Smooth muscle cell (in vitro differentiated cells): ENCODE measurements around the gene NMNAT1. TPM values are rescaled to one million over a fixed set of nuclear protein-coding genes. Genes with fewer than 3 reads are reported as not detected.

Experiments
- DNase-seq: peaks from one replicate; lab custom pipeline; 2025; ENCODE audit not compliant: unreplicated experiment; lab: John Stamatoyannopoulos, UW
- H2AFZ ChIP-seq: fragments of 200-600 bp; sonication (generic); 2 replicates; pipeline ENCODE4 v1.6.0; 2016; ENCODE audit warnings: antibody characterized with exemption, low read depth, mild to moderate bottlenecking
- H3F3A ChIP-seq: fragments of 200-600 bp; sonication (generic); 2 replicates; pipeline ENCODE4 v1.6.0; 2017; ENCODE audit warnings: antibody characterized with exemption, low read depth
- H3K27ac ChIP-seq: fragments of 200-600 bp; sonication (generic); 2 replicates; pipeline ENCODE4 v1.5.1; 2016; ENCODE audit warnings: low read depth, mild to moderate bottlenecking
- H3K27me3 ChIP-seq: fragments of 200-600 bp; sonication (generic); 2 replicates; pipeline ENCODE4 v1.6.1; 2016; ENCODE audit warnings: low read depth, mild to moderate bottlenecking
- H3K36me3 ChIP-seq: fragments of 200-600 bp; sonication (generic); 2 replicates; pipeline ENCODE4 v1.5.1; 2016; ENCODE audit warnings: low read depth
- H3K4me1 ChIP-seq: fragments of 200-600 bp; sonication (generic); 2 replicates; pipeline ENCODE4 v1.5.1; 2016; ENCODE audit warnings: low read depth
- H3K4me2 ChIP-seq: fragments of 200-600 bp; sonication (generic); 2 replicates; pipeline ENCODE4 v1.6.0; 2016; ENCODE audit warnings: mild to moderate bottlenecking
- H3K4me3 ChIP-seq: fragments of 200-600 bp; sonication (generic); 2 replicates; pipeline ENCODE4 v1.5.1; 2016; ENCODE audit warnings: mild to moderate bottlenecking
- H3K79me2 ChIP-seq: fragments of 200-600 bp; sonication (generic); 2 replicates; pipeline ENCODE4 v1.6.0; 2016; ENCODE audit warnings: low read depth, mild to moderate bottlenecking
- H3K9ac ChIP-seq: fragments of 200-600 bp; sonication (generic); 2 replicates; pipeline ENCODE4 v1.6.0; 2016; ENCODE audit warnings: low read depth
- H3K9me3 ChIP-seq: fragments of 200-600 bp; sonication (generic); replicated peaks from 2 replicates; pipeline ENCODE4 v1.5.1; 2016; ENCODE audit warnings: low read depth
- H4K20me1 ChIP-seq: fragments of 200-600 bp; sonication (generic); 2 replicates; pipeline ENCODE4 v1.6.0; 2016; ENCODE audit warnings: low read depth
- WGBS: methylation state at CpG from one replicate; pipeline ENCODE4 v1.1.7; 2016; ENCODE audit warnings: low lambda C conversion rate; 5-methylcytosine and 5-hydroxymethylcytosine counted together
- polyA plus RNA-seq: library from polyadenylated mRNA; unstranded; fragments of >200 nt; fragmentation: Nextera tagmentation; extraction: Ambion mirVana; gene quantifications from 2 replicates; pipeline ENCODE4 v1.2.1, GENCODE V29; 2016
- total RNA-seq: library from RNA; depleted of rRNA; stranded (reverse); fragments of >200 nt; gene quantifications from 2 replicates; pipeline ENCODE4 v1.2.3, GENCODE V29; 2014
- TF ChIP-seq, protein P1 (sequence below): fragments of 200-600 bp; sonication (generic); IDR thresholded peaks from 2 replicates; pipeline ENCODE4 v1.5.1; 2017; ENCODE audit warnings: borderline replicate concordance, mild to moderate bottlenecking, antibody characterized with exemption; ENCODE audit not compliant: insufficient read depth, poor library complexity, severe bottlenecking

NMNAT1 gene
- total RNA-seq (6.4 and 7.4 TPM in 2 replicates), polyA plus RNA-seq (9.6 and 9.8 TPM in 2 replicates)

DNA sequence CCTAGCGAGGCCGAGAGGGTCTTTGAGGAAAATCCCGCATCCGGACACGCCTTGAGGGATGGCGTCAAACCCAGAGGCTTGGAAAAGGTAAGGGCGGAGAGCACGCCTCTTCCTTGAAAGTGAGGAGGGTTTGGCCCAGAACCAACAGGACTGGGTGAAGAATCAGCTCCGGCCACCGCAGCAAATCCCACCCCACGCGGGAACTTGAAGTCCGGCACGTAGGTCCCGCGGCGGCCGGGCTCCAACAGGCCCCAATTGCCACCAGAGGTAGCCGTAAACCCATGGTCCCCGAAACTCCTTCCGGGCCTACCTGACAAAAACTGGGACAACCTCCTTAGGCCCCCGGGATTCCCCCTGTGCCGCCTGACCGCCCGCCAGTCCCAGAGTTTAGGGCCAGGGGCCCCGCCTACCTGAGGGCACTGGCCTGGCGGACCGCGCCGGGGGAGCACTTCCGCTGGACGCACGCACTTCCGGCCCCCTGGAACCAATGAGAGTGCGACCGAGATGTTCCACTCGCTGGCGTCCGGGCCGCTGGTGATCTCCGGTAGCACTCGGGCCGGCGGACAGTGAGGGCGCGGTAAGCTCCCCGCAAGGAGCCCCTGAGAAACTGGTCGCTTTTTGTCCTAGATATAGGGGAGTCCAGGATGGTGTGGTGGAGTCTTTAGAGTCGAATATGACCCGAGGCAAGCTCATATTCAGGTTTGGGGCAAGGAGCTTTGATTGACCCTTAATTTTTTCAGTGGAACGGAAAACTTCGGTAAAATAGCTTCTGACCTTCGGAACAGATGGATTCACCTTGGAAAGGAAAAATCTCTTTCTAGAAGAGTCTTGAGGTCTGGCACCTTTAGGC is at the start of gene NMNAT1, which contains the start of gene LZIC:
NMNAT1 (plus strand) TSS at position 537 of the 850 bp plus-strand sequence. CDS start 28,599 bp downstream, outside the sequence.
LZIC (minus strand) TSS at position 453 of the 850 bp plus-strand sequence. CDS start 6,772 bp downstream, outside the sequence.
- Histone ChIP-seq H3K4me2 (peak within 1 kb of the TSS; percentile 93), H3K27me3 (no peaks in the 10 kb centered on the region), H3F3A (no peaks in the 10 kb centered on the region), H3K9ac (peak within 1 kb of the TSS; percentile 95), H3K9me3 (no peaks in the 10 kb centered on the region), H4K20me1 (no peaks in the 10 kb centered on the region), H2AFZ (peak within 1 kb of the TSS; percentile 88), H3K27ac (peak within 1 kb of the TSS; percentile 84), H3K4me1 (peaks cover 5% of the 10 kb centered on the region), H3K79me2 (peaks cover 25% of the 10 kb centered on the region), H3K4me3 (peak within 1 kb of the TSS; percentile 75), H3K36me3 (no peaks in the 10 kb centered on the region)
- WGBS, result 2% methylated on average over 53 of the region's 53 CpGs
- TF ChIP-seq, protein P1, sequence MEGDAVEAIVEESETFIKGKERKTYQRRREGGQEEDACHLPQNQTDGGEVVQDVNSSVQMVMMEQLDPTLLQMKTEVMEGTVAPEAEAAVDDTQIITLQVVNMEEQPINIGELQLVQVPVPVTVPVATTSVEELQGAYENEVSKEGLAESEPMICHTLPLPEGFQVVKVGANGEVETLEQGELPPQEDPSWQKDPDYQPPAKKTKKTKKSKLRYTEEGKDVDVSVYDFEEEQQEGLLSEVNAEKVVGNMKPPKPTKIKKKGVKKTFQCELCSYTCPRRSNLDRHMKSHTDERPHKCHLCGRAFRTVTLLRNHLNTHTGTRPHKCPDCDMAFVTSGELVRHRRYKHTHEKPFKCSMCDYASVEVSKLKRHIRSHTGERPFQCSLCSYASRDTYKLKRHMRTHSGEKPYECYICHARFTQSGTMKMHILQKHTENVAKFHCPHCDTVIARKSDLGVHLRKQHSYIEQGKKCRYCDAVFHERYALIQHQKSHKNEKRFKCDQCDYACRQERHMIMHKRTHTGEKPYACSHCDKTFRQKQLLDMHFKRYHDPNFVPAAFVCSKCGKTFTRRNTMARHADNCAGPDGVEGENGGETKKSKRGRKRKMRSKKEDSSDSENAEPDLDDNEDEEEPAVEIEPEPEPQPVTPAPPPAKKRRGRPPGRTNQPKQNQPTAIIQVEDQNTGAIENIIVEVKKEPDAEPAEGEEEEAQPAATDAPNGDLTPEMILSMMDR, result no peak
- DNase-seq, result peak; percentile 80

DNA sequence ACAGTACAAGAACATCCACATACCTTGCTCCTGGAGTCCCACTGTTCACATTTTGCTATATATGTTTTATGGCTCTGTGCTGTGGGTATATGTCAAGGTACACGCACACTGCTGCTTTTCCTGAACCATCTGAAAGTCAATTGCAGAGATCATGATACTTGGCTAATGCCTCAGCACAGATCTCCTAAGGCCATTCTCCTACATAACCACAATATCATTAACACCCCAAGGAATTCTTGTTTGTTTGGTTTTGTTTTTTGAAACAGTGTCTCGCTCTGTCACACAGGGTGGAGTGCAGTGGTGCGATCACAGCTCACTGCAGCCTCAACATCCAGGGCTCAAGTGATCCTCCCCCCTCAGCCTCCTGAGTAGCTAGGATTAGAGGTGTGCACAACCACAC is 49.2 kb upstream of the NMNAT1 start:
- Histone ChIP-seq H3K4me1 (peaks cover 37% of the 10 kb centered on the region), H3K79me2 (peaks cover 8% of the 10 kb centered on the region), H3K9ac (peak overlapping the region; percentile 14), H3K4me2 (peak overlapping the region; percentile 52), H3K36me3 (no peaks in the 10 kb centered on the region), H3K27ac (peak overlapping the region; percentile 92), H3K4me3 (no peak overlapping the region), H3K9me3 (no peaks in the 10 kb centered on the region), H4K20me1 (no peaks in the 10 kb centered on the region), H3K27me3 (no peaks in the 10 kb centered on the region), H3F3A (peaks cover 16% of the 10 kb centered on the region), H2AFZ (no peak overlapping the region)
- DNase-seq, result no peak
- WGBS, result 78% methylated on average over 3 of the region's 3 CpGs
- TF ChIP-seq, protein P1, result no peak

DNA sequence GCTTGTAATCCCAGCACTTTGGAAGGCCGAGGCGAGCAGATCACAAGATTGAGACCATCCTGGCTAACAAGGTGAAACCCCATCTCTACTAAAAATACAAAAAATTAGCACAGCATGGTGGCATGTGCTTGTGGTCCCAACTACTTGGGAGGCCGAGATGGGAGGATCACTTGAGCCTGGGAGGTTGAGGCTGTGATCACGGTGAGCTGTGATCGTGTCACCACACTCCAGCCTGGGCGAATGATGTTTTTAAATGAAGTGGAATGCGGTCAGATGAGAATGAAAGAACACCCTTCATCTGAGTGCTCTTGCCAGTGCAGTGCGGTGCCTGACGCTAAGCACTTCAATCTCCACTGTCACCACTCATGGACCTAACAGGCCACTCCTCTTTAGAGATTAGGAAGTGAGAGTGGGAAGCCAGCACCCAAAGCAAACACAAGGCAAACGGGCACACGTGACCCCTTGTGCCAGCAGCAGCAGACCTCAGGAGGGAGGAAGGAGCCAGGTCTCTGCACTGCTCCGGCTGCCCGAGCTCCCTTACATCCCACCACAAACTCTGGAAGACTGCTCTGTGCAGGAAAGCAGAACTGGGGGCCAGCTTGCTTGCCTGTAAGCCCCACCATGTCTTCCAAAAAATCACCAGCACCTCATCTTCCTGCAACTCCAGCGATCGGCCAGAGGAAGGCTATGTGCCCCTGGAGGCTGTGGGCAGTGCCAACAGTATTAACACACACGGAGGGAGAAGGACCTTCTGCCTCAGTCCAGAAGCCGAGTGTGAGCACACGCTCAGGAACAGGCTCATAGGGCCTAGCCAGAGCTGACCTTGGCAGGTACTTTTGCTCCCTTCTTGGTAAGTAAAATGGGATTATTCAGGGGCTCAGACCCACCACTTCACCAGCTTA is 42.9 kb upstream of the NMNAT1 start:
- Histone ChIP-seq H4K20me1 (peaks cover 13% of the 10 kb centered on the region), H3K27me3 (no peaks in the 10 kb centered on the region), H3K36me3 (no peaks in the 10 kb centered on the region), H3K27ac (no peak overlapping the region), H3K79me2 (peaks cover 28% of the 10 kb centered on the region), H3K4me1 (no peaks in the 10 kb centered on the region), H3K9me3 (no peaks in the 10 kb centered on the region), H3K4me2 (no peak overlapping the region), H3K4me3 (no peak overlapping the region), H2AFZ (no peak overlapping the region), H3K9ac (no peak overlapping the region), H3F3A (peaks cover 6% of the 10 kb centered on the region)
- WGBS, result 78% methylated on average over 18 of the region's 18 CpGs
- TF ChIP-seq, protein P1, result no peak
- DNase-seq, result no peak
